ENCODE results near the gene HMOX1. TPM values are rescaled to one million over a fixed set of nuclear protein-coding genes. Genes with fewer than 3 reads are reported as not detected.

The HMOX1 gene
- total and polyA plus RNA-seq, 2 donors (not counting 3 experiments of a cell fraction or from before 2014, with no cell fraction given), result 41.1 to 69.1 TPM

GRCh38 chr22:35333220-35333619 is 47.7 kb upstream of the HMOX1 start:
- Histone ChIP-seq H3K27me3 (ENCODE audit: control insufficient read depth in 2 of 2, insufficient read depth in 2 of 2, low read length in 2 of 2) (no peaks in the 10 kb centered on the region), H2AFZ (ENCODE audit: low read depth, low read length) (no peak overlapping the region), H3K9me1 (replicated peaks; ENCODE audit: control insufficient read depth, extremely low read depth, insufficient read depth, low read length) (no peaks in the 10 kb centered on the region), H3K4me3 (replicated peaks in 1 of 3; ENCODE audit: insufficient read depth in 1 of 3, low read depth in 1 of 3, low read length in 3 of 3) (no peak overlapping the region), H3K36me3 (ENCODE audit: control insufficient read depth in 2 of 2, extremely low read depth in 1 of 2, insufficient read depth in 2 of 2, low read length in 2 of 2) (peaks cover 2 to 51% of the 10 kb centered on the region in 2 experiments), H3K9me3 (replicated peaks; ENCODE audit: control insufficient read depth, insufficient read depth, low read length) (no peaks in the 10 kb centered on the region), H3K27ac (ENCODE audit: insufficient read depth, low read depth, low read length) (no peak overlapping the region), H3K9ac (replicated peaks; ENCODE audit: extremely low read depth, insufficient read depth, low read length) (no peak overlapping the region), H4K20me1 (replicated peaks; ENCODE audit: control insufficient read depth, extremely low read depth, insufficient read depth, low read length) (no peaks in the 10 kb centered on the region), H3K4me2 (ENCODE audit: insufficient read depth, low read length) (no peak overlapping the region), H3K4me1 (ENCODE audit: control insufficient read depth, extremely low read depth, insufficient read depth, low read length) (peaks cover 20% of the 10 kb centered on the region), H3K79me2 (ENCODE audit: control insufficient read depth, insufficient read depth, low read length) (no peaks in the 10 kb centered on the region)
- no TSS peak for BruUV-seq (replicated peaks)
- TF ChIP-seq MYC (IDR thresholded peaks at IDR 0.05; ENCODE audit: low read depth, low read length), result no peak
- TF ChIP-seq GATA2 (IDR thresholded peaks at IDR 0.05; ENCODE audit: insufficient read depth, insufficient read length, low read depth, low read length), result no peak
- TF ChIP-seq CTCF (IDR thresholded peaks at IDR 0.05; ENCODE audit: extremely low read depth in 1 of 2, insufficient read depth in 1 of 2, low read depth in 1 of 2, low read length in 2 of 2), result no peak
- no peak for TF ChIP-seq EZH2 (IDR thresholded peaks at IDR 0.05; ENCODE audit: borderline replicate concordance, low read depth, low read length, severe bottlenecking)
- TF ChIP-seq, protein P1, sequence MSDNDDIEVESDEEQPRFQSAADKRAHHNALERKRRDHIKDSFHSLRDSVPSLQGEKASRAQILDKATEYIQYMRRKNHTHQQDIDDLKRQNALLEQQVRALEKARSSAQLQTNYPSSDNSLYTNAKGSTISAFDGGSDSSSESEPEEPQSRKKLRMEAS (IDR thresholded peaks at IDR 0.05; ENCODE audit: insufficient read depth, insufficient read length), result no peak
- no peak for TF ChIP-seq FOS (IDR thresholded peaks at IDR 0.05; ENCODE audit: borderline replicate concordance, insufficient read depth, low read length)
- no peak for TF ChIP-seq POLR2AphosphoS5 (IDR thresholded peaks at IDR 0.05; ENCODE audit: insufficient read depth, low read depth, low read length)
- no peak for TF ChIP-seq POLR2A (IDR thresholded peaks at IDR 0.05; ENCODE audit: low read depth, low read length)
- no peak for TF ChIP-seq JUN (IDR thresholded peaks at IDR 0.05; ENCODE audit: borderline replicate concordance, insufficient read depth, insufficient read length, low read depth)
- no peak for FAIRE-seq
- intact Hi-C loops (cut with micrococcal nuclease) (no loop called here), dilution Hi-C loops (cut with MboI; ENCODE audit: extremely low pct_ligation_motif_present, low sequenced_read_pairs) (no loop called here)
- no peak for DNase-seq (ENCODE audit: low read depth, low spot score)
- ChIA-PET CTCF (no interaction called here), POLR2A (no interaction called here)

Data from endothelial cell of umbilical vein (primary cell).